Stimulated activated naive CD8-positive, alpha-beta T cell treated with anti-CD3 and anti-CD28 coated beads, Interleukin-15, Interleukin-2, amounts not matched to agents 100 U/mL and 50 U/mL, for 24 hours (primary cell): Measurements from ENCODE around the gene EPHA6.
"Not testable (repeated sequence)": the region's sequence is repeated elsewhere in the genome, so short reads cannot be mapped to it uniquely, and the experiment has no call there.

Source experiments
- ATAC-seq: fragments of 150-1000 bp; cut with Tn5 transposase; one replicate; pipeline ENCODE4 v1.10.0; 2021
- DNase-seq: peaks from one replicate; pipeline ENCODE4 v3.0.0; 2021

The EPHA6 gene

GRCh38 chr3:96915445-96915844 lies 101.1 kb downstream of the EPHA6 start:
- DNase-seq: no peak
- ATAC-seq: no peak

GRCh38 chr3:96931119-96931862 lies 116.9 kb downstream of the EPHA6 start:
- DNase-seq (no peak), ATAC-seq (no peak)

GRCh38 chr3:96942131-96942530 lies 127.7 kb downstream of the EPHA6 start:
- DNase-seq, ATAC-seq: not testable (repeated sequence)

DNA sequence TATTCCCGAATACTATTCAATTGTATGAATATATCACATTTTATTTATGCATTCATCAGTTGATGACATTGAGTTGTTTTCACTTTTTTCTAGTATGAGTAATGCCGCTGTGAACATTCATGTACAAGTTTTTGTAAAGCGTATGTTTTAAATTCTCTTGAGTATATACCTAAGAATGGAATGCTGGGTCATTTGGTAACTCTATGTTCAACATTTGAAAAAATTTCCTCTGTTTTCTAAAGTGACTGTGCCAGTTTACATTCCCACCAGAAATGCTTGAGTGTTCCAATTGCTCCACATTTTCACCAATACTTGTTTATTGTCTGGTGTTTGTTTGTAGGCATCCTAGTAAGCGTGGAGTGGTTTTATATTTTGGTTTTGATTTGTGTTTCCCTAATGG lies 144.5 kb downstream of the EPHA6 start:
- ATAC-seq (no peak), DNase-seq (no peak)

GRCh38 chr3:96959474-96959873 lies 145.1 kb downstream of the EPHA6 start:
- ATAC-seq (no peak), DNase-seq (no peak)

DNA sequence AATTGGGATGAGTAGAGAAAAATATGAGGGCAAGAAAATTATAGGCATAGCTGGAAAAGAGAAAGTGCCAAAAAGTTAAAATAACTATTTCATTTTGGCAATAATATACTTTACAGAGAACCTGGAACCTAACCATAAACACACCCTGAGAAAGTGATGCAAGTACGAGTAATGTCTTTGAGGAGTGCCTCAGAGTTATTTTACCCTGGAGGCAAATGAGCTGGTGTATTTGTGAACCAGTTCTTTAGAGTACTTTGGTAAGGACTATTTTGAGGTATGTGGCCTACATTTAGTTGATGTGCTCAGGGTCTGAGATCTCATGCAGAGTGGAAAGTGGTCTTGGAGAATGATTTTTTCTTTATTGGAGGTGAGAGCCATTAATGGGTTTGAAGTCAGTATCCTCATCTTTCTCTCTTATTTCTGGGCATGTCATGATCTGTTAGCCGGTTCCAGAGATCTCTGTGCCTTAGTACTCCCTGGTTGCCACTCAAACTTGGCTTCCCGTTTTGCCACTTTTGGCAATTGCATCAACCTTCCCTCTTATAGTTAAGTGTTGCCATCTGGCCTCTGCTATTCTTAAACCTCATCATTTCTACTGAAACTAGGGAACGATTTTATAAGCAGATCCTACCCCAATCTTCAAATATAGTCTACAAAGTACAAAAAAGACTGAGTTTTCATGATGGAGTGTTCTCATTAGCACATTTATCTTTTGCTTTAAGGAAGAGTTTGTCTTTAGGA lies 145.7 kb downstream of the EPHA6 start:
- no peak for ATAC-seq
- DNase-seq: no peak

DNA sequence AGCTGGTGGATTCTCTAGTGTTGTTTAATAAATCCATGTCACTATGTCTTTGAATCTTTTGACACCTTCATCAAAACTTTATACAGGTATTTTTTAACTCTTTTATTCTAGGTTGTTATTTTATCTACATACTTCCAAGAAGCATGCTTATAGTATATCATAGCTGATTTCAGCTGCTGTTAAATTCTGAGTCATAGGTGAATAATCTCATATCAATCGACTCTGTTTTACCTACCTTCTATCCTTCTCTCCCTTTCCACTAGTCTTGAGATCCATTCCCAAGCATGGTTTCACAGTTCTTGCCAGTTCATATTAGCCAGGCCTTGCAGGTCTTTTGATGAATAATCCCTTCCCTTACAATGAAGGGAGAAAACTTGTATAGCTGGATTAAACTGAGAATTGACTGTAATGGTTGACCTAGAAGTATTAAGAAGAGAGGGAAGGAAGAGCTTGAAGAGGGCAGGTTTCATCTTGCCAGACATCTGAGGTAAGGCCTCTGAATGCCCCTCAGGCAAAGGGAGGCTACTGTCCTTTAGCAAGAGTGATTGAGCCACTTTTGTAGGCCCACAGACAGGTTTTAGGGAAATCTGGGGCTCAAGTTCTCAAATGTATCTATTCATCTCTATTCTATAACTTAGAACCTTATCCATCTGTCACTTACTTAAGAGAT lies 146.4 kb downstream of the EPHA6 start:
- ATAC-seq (no peak), DNase-seq (no peak)

- DNase-seq: no peak
These were observed 147.2 kb downstream of the EPHA6 start for GRCh38 chr3:96961576-96961975.

DNA sequence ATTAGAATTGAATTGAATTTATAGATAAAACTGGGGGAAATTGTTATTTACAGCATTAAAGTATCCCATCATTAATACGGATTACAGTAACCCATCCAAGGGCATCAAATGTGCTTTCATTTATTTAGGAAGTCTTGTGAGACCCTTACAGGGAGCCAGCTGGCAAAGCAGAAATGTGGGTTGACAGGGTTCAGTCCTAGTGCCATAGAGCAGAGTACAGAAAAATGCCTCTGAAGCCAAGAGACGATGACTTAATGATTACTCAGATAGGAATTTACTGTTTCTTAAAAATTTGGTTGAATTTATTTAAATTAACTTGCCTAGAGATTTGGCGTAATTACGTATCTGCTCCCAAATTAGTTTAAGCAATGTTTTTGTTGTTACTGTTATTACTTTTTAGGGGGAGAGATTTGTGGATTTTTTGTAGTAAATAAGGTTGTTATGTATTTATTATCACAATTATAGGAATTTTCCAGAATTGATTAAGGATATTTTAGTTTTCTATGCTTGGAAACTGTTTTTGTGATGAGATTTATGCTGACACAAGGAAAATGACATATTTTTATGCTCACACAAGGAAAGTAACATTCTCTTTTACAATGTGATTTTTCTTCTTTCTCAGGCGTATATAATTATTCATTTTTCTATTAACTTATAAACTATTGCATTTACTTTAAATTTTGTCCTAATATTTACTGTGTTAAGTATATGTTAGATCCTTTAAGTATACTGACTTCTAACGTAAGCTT lies 152.0 kb downstream of the EPHA6 start:
- no peak for ATAC-seq

More at GRCh38 chr3:96961576-96961975, 147.2 kb downstream of the EPHA6 start:
- ATAC-seq: no peak

DNA sequence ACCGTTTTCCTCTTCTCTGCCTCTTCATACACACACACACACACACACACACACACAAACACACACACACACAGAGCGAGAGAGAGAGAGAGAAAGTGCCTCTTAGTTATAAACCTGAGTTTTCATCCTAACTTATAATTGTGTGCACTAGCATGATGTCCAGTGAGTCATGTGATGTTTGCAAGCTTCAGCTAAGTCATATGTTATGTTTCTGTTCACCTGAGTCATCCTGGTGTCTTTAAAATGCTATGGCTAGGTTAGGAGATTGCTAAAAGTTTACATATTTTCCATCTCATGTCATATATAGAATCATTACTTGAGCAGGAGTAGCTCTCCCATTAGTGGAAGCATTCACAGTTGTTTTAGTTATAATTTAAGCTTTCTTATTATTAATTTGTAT lies 155.8 kb downstream of the EPHA6 start:
- DNase-seq: no peak

More for the DNA sequence above, 152.0 kb downstream of the EPHA6 start:
- no peak for DNase-seq

DNA sequence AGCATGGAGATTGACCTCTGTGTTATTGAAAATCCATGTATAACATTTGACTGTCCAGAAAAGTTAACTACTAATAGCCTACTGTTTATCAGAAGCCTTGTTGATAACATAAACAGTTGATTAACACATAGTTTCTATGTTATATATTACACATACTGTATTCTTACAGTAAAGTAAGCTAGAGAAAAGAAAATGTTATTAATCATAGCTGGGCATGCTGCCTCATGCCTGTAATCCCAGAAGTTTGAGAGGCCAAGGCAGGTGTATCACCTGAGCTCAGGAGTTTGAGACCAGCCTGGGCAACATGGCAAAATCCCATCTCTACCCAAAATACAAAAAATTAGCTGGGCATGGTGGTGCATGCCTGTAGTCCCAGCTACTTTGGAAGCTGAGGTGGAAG lies 163.3 kb downstream of the EPHA6 start:
- ATAC-seq (no peak), DNase-seq (no peak)

More for the DNA sequence above, 155.8 kb downstream of the EPHA6 start:
- no peak for ATAC-seq

DNA sequence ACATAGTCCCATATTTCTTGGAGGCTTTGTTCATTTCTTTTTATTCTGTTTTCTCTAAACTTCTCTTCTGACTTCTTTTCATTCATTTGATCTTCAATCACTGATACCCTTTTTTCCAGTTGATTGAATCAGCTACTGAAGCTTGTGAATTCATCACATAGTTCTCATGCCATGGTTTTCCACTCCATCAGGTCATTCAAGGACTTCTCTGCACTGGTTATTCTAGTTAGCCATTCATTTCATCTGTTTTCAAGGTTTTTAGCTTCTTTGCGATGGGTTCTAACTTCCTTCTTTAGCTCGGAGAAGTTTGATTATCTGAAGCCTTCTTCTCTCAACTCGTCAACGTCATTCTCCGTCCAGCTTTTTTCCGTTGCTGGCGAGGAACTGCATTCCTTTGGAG lies 169.3 kb downstream of the EPHA6 start:
- DNase-seq: not testable (repeated sequence)

DNA sequence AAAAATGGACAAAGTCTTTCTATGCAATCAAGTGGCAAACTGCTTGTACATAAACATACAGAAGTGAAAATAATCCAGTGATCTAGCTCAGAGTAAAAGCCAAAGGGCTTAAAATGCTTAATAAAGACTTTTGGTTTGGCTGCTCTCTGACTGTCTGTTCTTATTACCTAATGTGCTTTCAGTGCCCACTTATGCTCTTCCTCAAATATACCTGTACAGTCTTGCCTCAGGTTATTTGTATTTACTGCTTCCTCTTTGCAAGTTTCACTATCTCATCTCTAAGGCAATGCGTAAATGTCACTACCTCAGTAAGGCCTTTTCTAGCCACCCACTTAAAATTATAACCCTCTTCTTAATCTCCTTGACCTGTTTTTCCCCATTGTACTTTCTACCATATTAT lies 171.8 kb downstream of the EPHA6 start:
- DNase-seq (no peak), ATAC-seq (no peak)

More for the DNA sequence above, 169.3 kb downstream of the EPHA6 start:
- not testable (repeated sequence) for ATAC-seq

DNA sequence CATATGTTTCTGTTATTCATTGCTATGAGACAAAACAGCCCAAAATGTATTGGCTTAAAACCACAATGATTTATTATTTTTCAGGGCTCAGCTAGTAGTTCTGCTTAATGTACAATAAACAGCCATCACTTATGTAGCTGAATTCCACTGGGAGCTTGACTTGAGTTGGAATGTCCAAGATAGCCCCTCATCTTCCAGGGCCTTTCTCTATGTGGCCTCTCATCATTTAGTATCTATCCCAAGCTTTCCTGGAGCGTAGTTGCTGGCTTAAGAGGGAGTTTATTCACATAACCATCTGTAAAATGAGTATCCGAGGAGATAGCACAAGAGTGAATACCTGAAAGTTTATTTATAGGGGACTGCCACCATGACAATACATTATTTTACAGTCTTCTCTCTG lies 176.8 kb downstream of the EPHA6 start:
- DNase-seq (no peak), ATAC-seq (no peak)

DNA sequence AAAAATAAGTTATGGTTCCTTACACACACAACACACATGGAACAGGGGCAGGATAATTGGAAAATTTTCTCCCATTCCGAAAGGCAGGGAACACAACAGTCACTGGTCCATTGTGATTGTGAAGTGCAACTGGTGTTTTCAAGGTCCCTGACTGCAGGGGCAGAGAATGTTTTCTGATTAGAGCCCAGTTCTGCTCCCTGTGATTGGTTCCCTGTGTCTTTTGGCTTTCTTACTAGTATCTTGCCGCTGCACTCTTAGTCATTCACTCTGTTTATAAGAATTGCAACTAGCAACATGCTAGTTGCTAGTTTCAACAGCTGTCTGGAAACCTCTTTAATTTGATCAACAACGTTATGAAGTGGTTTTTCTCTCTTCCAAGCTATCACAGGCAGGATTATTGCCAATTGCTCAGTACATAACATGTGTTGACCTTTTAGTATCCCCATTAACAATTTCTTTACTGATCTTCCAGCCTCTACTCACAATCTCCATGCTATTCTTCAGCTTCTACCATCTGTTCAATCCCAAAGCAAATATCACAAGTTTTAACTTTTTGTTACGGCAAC lies 177.5 kb downstream of the EPHA6 start:
- ATAC-seq (no peak), DNase-seq (no peak)

DNA sequence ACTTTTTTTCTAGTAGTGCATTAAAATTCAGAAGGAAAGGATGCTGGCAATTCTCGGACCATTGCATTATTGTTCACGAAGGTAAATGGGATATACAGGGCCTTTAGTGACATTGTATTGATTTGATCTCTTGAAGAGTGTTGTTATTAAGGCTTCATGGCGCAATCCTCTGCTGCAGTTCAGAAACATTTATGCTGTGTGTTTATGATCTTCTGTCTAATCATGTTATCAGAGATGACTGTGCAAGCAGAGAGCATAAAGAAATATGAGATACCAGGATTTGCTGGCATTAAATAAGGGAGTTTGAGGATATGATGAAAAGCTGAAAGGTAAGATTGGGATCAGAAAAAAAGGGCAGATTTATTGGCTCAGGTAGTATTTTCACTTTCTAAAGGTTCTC lies 180.6 kb downstream of the EPHA6 start:
- DNase-seq (no peak), ATAC-seq (no peak)

- ATAC-seq (no peak), DNase-seq (no peak)
These were observed 181.6 kb downstream of the EPHA6 start for GRCh38 chr3:96996009-96996408.

DNA sequence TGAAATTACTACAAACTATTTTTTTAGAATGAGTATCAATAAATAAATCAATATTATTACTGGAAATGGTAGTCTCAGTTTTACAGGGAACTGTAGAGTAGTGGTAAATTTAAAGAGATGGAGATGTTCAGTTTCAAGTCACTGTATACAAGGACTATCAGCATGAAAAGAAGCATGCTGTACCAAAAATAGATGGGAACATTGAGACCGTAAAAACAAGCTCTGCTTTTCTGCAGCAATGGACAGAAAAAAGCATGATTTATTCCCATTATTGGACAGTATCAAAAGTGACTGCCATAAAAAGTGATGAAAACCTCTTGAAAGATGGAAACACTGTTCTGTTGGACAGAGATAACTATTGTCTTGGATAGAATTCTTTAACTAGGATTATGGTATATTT lies 187.2 kb downstream of the EPHA6 start:
- DNase-seq (no peak), ATAC-seq (no peak)

GRCh38 chr3:97009427-97010019 lies 195.1 kb downstream of the EPHA6 start:
- ATAC-seq (no peak), DNase-seq (no peak)

DNA sequence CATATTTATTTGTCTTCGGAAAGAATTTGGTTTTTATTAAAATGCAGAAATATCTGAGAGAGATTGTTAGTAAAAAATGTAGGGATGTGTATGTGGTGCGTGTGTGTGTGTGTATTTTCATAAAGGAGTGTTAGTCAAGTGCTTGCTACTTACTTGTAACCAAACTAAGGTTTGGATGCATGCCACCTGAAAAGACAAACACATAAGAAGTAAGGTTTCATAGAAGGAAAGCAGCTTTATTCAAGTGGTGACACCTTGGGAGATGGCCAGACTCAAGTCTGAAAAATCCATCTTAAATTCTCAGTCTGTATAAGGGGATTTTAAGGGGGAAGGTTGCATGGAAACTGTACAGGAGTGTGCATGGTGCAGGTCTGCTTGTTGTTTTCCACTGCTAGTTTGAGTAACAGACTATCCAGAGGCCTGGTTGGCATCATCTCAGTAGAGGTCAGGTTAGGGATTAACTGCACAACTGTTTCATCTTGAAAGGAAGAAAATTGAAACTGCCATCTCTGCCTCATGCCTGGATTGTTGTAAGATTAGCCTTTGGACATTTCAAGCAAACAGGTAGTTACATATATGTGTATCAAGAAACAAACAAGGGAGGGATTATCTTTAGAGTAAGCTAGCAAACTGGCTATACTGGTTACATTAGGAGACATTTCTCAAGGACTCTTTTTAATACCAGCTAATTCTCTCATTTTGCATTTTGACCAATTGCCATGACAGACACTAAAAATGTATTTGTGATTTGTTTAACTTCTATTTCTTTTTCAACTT lies 196.7 kb downstream of the EPHA6 start:
- ATAC-seq (no peak), DNase-seq (no peak)

DNA sequence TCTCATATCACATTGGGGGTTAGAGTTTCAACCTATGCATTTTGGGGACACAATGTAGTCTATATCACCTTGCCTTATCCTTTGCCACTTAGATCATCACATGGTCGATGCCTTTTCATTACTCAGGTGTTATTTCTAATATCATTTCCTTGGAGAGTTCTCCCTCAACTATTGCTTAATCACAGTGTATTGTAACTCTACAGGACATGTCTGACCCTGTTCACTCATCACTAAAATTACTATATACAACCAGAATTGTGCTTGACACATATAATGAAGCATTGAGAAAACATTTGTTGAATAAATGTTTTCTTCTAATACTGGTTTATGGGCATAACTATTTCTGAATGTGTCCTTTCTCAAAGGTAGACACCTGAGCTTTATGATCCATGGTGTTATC lies 207.4 kb downstream of the EPHA6 start:
- DNase-seq (no peak), ATAC-seq (no peak)
